GM11168 (cell line): ENCODE measurements around the gene MOSMO.

Source experiments
- in situ Hi-C: fragments of 300-500 bp; cut with MboI; formaldehyde crosslinking; loops from one replicate; pipeline ENCODE4 v1.12.0; 2022; ENCODE audit warnings: low sequenced_read_pairs; ENCODE audit not compliant: unreplicated experiment

The MOSMO gene

GRCh38 chr16:22007509-22008214, at the start of gene MOSMO:
TSS of gene MOSMO (plus strand) at chr16:22008111. CDS start at chr16:22008302, 191 bp downstream.
- in situ Hi-C loops: no loop called here

- in situ Hi-C loops: no loop called here
These were observed 48.9 kb upstream of the MOSMO start for GRCh38 chr16:21959050-21959449.

GRCh38 chr16:21962475-21962874, 45.4 kb upstream of the MOSMO start:
- in situ Hi-C loops: no loop called here

- in situ Hi-C loops: no loop called here
These were observed 44.0 kb upstream of the MOSMO start for GRCh38 chr16:21963887-21964286.

GRCh38 chr16:21964353-21964752, 43.6 kb upstream of the MOSMO start:
- in situ Hi-C loops: no loop called here

- in situ Hi-C loops: no loop called here
These were observed 36.1 kb upstream of the MOSMO start for GRCh38 chr16:21971856-21972255.

GRCh38 chr16:21973945-21974344, 34.0 kb upstream of the MOSMO start:
- in situ Hi-C loops: no loop called here

- in situ Hi-C loops: no loop called here
These were observed 27.9 kb upstream of the MOSMO start for GRCh38 chr16:21980032-21980431.

GRCh38 chr16:21982108-21982507, 25.8 kb upstream of the MOSMO start:
- in situ Hi-C loops: no loop called here

- in situ Hi-C loops: no loop called here
These were observed 23.8 kb upstream of the MOSMO start for GRCh38 chr16:21984062-21984461.

GRCh38 chr16:21985524-21985923, 22.4 kb upstream of the MOSMO start:
- in situ Hi-C loops: no loop called here

- in situ Hi-C loops: no loop called here
These were observed 21.1 kb upstream of the MOSMO start for GRCh38 chr16:21986692-21987246.

GRCh38 chr16:21987498-21987897, 20.4 kb upstream of the MOSMO start:
- in situ Hi-C loops: no loop called here

GRCh38 chr16:21989133-21989532, 18.8 kb upstream of the MOSMO start:
- in situ Hi-C loops: no loop called here

GRCh38 chr16:21989751-21990150, 18.2 kb upstream of the MOSMO start:
- in situ Hi-C loops: no loop called here

GRCh38 chr16:21990381-21990944, 17.4 kb upstream of the MOSMO start:
- in situ Hi-C loops: no loop called here

- in situ Hi-C loops: no loop called here
These were observed 16.3 kb upstream of the MOSMO start for GRCh38 chr16:21991621-21992020.

GRCh38 chr16:21994856-21995465, 12.9 kb upstream of the MOSMO start:
- in situ Hi-C loops: loop anchor here (5.0 kb wide), 1 partner anchor 112 kb away; no protein-coding TSS in a partner anchor

- in situ Hi-C loops: loop anchor here (5.0 kb wide), 1 partner anchor 110 kb away; no protein-coding TSS in a partner anchor
These were observed 10.8 kb upstream of the MOSMO start for GRCh38 chr16:21996923-21997696.

- in situ Hi-C loops: loop anchor here (5.0 kb wide), 1 partner anchor 109 kb away; no protein-coding TSS in a partner anchor
These were observed 10.0 kb upstream of the MOSMO start for GRCh38 chr16:21997697-21998480.
